ENCODE results near the gene SIK2.

DNA sequence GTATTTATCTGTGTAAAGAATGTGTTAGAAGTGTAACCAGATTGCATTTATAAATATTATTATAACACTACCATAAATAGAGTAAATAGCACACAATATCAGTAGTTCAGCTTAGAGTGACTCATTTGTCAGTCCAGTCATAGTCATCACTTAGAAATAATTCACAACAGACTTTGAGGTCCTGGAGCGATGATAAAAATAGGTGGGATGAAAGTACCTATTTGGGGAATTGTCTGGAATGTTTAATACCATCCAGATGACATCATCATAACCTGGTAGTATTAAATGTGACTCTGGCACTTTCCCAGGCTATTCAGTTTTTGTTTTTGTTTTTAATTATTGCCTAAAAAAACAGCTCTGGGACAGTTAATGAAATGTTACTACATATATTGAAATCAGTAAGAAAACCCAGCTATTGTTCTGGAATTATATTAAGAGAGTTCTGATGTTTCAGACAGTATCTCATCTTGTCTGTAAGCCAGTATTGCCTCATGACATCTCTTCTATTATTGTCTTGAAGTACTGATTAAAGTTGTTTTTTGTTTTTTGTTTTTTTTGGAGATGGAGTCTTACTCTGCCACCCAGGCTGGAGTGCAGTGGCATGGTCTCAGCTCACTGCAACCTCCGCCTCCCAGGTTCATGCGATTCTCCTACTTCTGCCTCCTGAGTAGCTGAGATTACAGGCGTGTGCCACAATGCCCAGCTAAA, 74.8 kb downstream of the SIK2 start:
- TF ChIP-seq TAF1 (IDR thresholded peaks at IDR 0.05; ENCODE audit: control insufficient read depth, extremely low read depth, insufficient read depth, low read length, severe bottlenecking) (no peak), TFAM (CRISPR knock-in tag; conservative IDR thresholded peaks at IDR 0.05) (no peak), HEY1 (CRISPR knock-in tag; IDR thresholded peaks at IDR 0.05; ENCODE audit: borderline replicate concordance) (no peak), RFX7 (CRISPR knock-in tag; IDR thresholded peaks at IDR 0.05) (no peak), POLR2AphosphoS5 (IDR thresholded peaks at IDR 0.05; ENCODE audit: control insufficient read depth, insufficient read depth, low read depth, low read length) (no peak), ZBTB1 (CRISPR knock-in tag; IDR thresholded peaks at IDR 0.05; ENCODE audit: borderline replicate concordance, low read depth) (no peak), ZNF3 (CRISPR knock-in tag; IDR thresholded peaks at IDR 0.05) (no peak), MAFK (IDR thresholded peaks at IDR 0.05; ENCODE audit: low read length) (no peak), RFX5 (IDR thresholded peaks at IDR 0.05; ENCODE audit: low read depth, low read length) (no peak), FOXJ3 (CRISPR knock-in tag; IDR thresholded peaks at IDR 0.05) (no peak), CHD1 (IDR thresholded peaks at IDR 0.05; ENCODE audit: low read length) (no peak), HDAC2 (IDR thresholded peaks at IDR 0.05) (no peak)
- TF ChIP-seq, protein P1, sequence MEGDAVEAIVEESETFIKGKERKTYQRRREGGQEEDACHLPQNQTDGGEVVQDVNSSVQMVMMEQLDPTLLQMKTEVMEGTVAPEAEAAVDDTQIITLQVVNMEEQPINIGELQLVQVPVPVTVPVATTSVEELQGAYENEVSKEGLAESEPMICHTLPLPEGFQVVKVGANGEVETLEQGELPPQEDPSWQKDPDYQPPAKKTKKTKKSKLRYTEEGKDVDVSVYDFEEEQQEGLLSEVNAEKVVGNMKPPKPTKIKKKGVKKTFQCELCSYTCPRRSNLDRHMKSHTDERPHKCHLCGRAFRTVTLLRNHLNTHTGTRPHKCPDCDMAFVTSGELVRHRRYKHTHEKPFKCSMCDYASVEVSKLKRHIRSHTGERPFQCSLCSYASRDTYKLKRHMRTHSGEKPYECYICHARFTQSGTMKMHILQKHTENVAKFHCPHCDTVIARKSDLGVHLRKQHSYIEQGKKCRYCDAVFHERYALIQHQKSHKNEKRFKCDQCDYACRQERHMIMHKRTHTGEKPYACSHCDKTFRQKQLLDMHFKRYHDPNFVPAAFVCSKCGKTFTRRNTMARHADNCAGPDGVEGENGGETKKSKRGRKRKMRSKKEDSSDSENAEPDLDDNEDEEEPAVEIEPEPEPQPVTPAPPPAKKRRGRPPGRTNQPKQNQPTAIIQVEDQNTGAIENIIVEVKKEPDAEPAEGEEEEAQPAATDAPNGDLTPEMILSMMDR (IDR thresholded peaks at IDR 0.05 in 2 of 3, conservative IDR thresholded peaks at IDR 0.05 in 1 of 3; ENCODE audit: insufficient read depth in 2 of 3, low read depth in 1 of 3, low read length in 3 of 3): no peak
- TF ChIP-seq, protein P2, sequence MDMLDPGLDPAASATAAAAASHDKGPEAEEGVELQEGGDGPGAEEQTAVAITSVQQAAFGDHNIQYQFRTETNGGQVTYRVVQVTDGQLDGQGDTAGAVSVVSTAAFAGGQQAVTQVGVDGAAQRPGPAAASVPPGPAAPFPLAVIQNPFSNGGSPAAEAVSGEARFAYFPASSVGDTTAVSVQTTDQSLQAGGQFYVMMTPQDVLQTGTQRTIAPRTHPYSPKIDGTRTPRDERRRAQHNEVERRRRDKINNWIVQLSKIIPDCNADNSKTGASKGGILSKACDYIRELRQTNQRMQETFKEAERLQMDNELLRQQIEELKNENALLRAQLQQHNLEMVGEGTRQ (CRISPR knock-in tag; IDR thresholded peaks at IDR 0.05): no peak
